Erythroblast (primary cell): ENCODE measurements around the gene ZBTB7A.

ENCODE experiments used
- GATA1 ChIP-seq: IDR thresholded peaks from 2 replicates; pipeline ENCODE4 v1.6.1; 2011; ENCODE audit warnings: low read depth, mild to moderate bottlenecking, control low read depth, low read length, moderate library complexity
- POLR2A ChIP-seq: IDR thresholded peaks from 2 replicates; pipeline ENCODE4 v1.6.1; 2011; ENCODE audit warnings: mild to moderate bottlenecking, low read length

- TF ChIP-seq POLR2A (no peak), GATA1 (no peak)
These were observed 13.7 kb downstream of the ZBTB7A start for GRCh38 chr19:4052993-4053422.
